Neural cell (in vitro differentiated cells): ENCODE data around the gene SLC16A3. TPM values are rescaled to one million over a fixed set of nuclear protein-coding genes. Genes with fewer than 3 reads are reported as not detected.

Experiments
- H2AFZ ChIP-seq: fragments of 200-600, 300-800 bp; sonication (generic), shearing (Covaris generic); 2 replicates; pipeline ENCODE4 v1.6.0; 2014; ENCODE audit warnings: low read depth, mild to moderate bottlenecking, antibody characterized with exemption, low read length, moderate library complexity
- H3F3A ChIP-seq: fragments of 200-600 bp; shearing (Covaris generic); 2 replicates; pipeline ENCODE4 v1.6.1; 2016; ENCODE audit warnings: mild to moderate bottlenecking, moderate library complexity, mixed read lengths, antibody characterized with exemption, low read length; ENCODE audit not compliant: insufficient read depth, poor library complexity, severe bottlenecking
- H3K27ac ChIP-seq: fragments of 200-600, 300-800 bp; sonication (generic), shearing (Covaris generic); 2 replicates; pipeline ENCODE4 v1.5.1; 2014; ENCODE audit warnings: mild to moderate bottlenecking, low read length, moderate library complexity
- H3K27me3 ChIP-seq: fragments of 300-800, 200-600 bp; sonication (generic), shearing (Covaris generic); 2 replicates; pipeline ENCODE4 v1.6.0; 2014; ENCODE audit warnings: mild to moderate bottlenecking, low read depth, low read length, moderate library complexity; ENCODE audit not compliant: insufficient read depth
- H3K36me3 ChIP-seq: fragments of 300-800, 200-600 bp; sonication (generic), shearing (Covaris generic); 2 replicates; pipeline ENCODE4 v1.5.1; 2014; ENCODE audit warnings: mild to moderate bottlenecking, antibody characterized with exemption, low read length, moderate library complexity; ENCODE audit not compliant: insufficient read depth
- H3K4me2 ChIP-seq: fragments of 300-800, 200-600 bp; sonication (generic), shearing (Covaris generic); 2 replicates; pipeline ENCODE4 v1.6.0; 2014; ENCODE audit warnings: mild to moderate bottlenecking, low read length
- H3K4me3 ChIP-seq: fragments of 300-800, 200-600 bp; sonication (generic), shearing (Covaris generic); 2 replicates; pipeline ENCODE4 v1.5.1; 2014; ENCODE audit warnings: mild to moderate bottlenecking, low read length, moderate library complexity
- H3K79me2 ChIP-seq: fragments of 200-600 bp; shearing (Covaris generic); replicated peaks from 2 replicates; pipeline ENCODE4 v1.6.0; 2014; ENCODE audit warnings: mild to moderate bottlenecking, low read length, moderate library complexity; ENCODE audit not compliant: insufficient read depth
- H3K9ac ChIP-seq: fragments of 300-800, 200-600 bp; sonication (generic), shearing (Covaris generic); 2 replicates; pipeline ENCODE4 v1.6.1; 2016; ENCODE audit warnings: mild to moderate bottlenecking, low read length, mixed read lengths
- H3K9me2 ChIP-seq: fragments of 200-600 bp; shearing (Covaris generic); 2 replicates; pipeline ENCODE4 v1.6.1; 2016; ENCODE audit warnings: mild to moderate bottlenecking, low read length, mixed read lengths; ENCODE audit not compliant: insufficient read depth
- H3K9me3 ChIP-seq: fragments of 200-600, 300-800 bp; sonication (generic), shearing (Covaris generic); 2 replicates; pipeline ENCODE4 v1.6.1; 2016; ENCODE audit warnings: mild to moderate bottlenecking, mixed run types, low read length, moderate library complexity, mixed read lengths
- H4K20me1 ChIP-seq: fragments of 200-600 bp; shearing (Covaris generic); 2 replicates; pipeline ENCODE4 v1.6.1; 2016; ENCODE audit warnings: mild to moderate bottlenecking, mixed run types; ENCODE audit not compliant: insufficient read depth
- EP300 ChIP-seq: fragments of 450-650 bp; conservative IDR thresholded peaks from 2 replicates; pipeline ENCODE4 v1.6.1; 2014; ENCODE audit warnings: antibody characterized with exemption, mild to moderate bottlenecking, moderate library complexity; ENCODE audit not compliant: poor library complexity, severe bottlenecking
- EZH2 ChIP-seq: fragments of 200-600, 300-800 bp; shearing (Covaris generic), sonication (generic); IDR thresholded peaks from 2 replicates; pipeline ENCODE4 v1.6.1; 2014; ENCODE audit warnings: antibody characterized with exemption, low read length, borderline replicate concordance, mild to moderate bottlenecking; ENCODE audit not compliant: insufficient read depth, poor library complexity, severe bottlenecking
- MXI1 ChIP-seq: fragments of 450-650 bp; conservative IDR thresholded peaks from 2 replicates; pipeline ENCODE4 v1.6.1; 2014; ENCODE audit warnings: antibody characterized with exemption, mild to moderate bottlenecking; ENCODE audit not compliant: poor library complexity, severe bottlenecking
- POLR2AphosphoS5 ChIP-seq: IDR thresholded peaks from 2 replicates; pipeline ENCODE4 v1.6.1; 2012
- RAD21 ChIP-seq: fragments of 450-650 bp; conservative IDR thresholded peaks from 2 replicates; pipeline ENCODE4 v1.6.1; 2014; ENCODE audit warnings: antibody characterized with exemption, mild to moderate bottlenecking, moderate library complexity
- REST ChIP-seq: IDR thresholded peaks from 2 replicates; pipeline ENCODE4 v1.6.1; 2012; ENCODE audit warnings: borderline replicate concordance
- SMC3 ChIP-seq: fragments of 450-650 bp; conservative IDR thresholded peaks from 2 replicates; pipeline ENCODE4 v1.6.1; 2014; ENCODE audit warnings: antibody characterized with exemption, mild to moderate bottlenecking, moderate library complexity; ENCODE audit not compliant: poor library complexity
- TAF1 ChIP-seq: IDR thresholded peaks from 2 replicates; pipeline ENCODE4 v1.6.1; 2012; ENCODE audit warnings: low read depth
- polyA plus RNA-seq: library from polyadenylated mRNA; depleted of rRNA; stranded (reverse); fragments of >200 nt; gene quantifications from 2 replicates; pipeline ENCODE4 v1.2.3, GENCODE V29; 2014
- TF ChIP-seq, protein P1 (sequence below): fragments of 450-650 bp; IDR thresholded peaks from 2 replicates; pipeline ENCODE4 v1.5.1; 2014; ENCODE audit warnings: antibody characterized with exemption, mild to moderate bottlenecking, moderate library complexity; ENCODE audit not compliant: poor library complexity, severe bottlenecking

Gene SLC16A3
- polyA plus RNA-seq, 1 donor from 2014 or later = 0.56 TPM

DNA sequence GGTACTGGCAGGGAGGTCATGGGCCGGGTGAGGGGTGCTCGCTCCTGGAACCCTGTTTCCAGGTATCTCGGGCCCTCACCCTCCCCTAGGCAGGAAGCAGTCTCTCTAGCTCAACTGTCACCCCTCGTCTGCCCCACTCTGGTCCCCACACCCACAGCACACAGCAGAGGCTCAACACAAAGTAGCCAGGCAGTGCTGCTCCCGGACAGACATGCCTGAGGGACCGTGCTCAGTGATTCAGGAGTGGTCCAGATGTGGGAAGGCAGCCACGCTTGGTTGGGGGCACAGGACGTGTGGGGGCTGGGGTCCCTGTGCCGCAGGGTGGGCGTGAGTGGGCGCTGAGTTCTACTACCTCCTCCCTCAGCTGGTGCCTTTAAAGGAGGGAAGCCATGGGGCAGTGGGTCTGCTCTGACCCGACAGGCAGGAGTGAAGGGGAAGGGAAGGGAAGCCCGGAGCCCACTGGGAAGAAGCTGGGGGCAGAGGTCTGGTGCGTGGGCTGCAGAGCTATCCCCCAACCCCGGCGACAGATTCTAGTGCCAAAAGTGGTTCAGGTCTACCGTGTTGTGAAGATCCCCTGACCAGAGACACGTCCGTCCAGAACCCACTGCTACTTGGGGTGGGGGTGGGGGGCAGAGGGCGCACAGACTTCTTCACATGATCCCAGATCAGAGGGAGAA is 11.8 kb downstream of the SLC16A3 start:
- Histone ChIP-seq H3K4me2 (no peak overlapping the region), H3K9me3 (no peaks in the 10 kb centered on the region), H3K9ac (no peak overlapping the region), H3K4me3 (no peak overlapping the region), H3K9me2 (no peaks in the 10 kb centered on the region), H3K27me3 (no peaks in the 10 kb centered on the region), H3K27ac (no peak overlapping the region), H4K20me1 (peaks cover 6% of the 10 kb centered on the region), H3K79me2 (no peaks in the 10 kb centered on the region), H3F3A (no peaks in the 10 kb centered on the region), H3K36me3 (no peaks in the 10 kb centered on the region), H2AFZ (no peak overlapping the region)
- TF ChIP-seq EZH2 = no peak

GRCh38 chr17:82241183-82241925 is 12.5 kb downstream of the SLC16A3 start:
- no peak overlapping the region for H3K4me3 ChIP-seq
- H4K20me1 ChIP-seq = peaks cover 8% of the 10 kb centered on the region
- H3F3A ChIP-seq = no peaks in the 10 kb centered on the region
- H3K27me3 ChIP-seq = no peaks in the 10 kb centered on the region
- H3K9me2 ChIP-seq = no peaks in the 10 kb centered on the region
- H3K79me2 ChIP-seq = no peaks in the 10 kb centered on the region
- no peak overlapping the region for H3K4me2 ChIP-seq
- no peak overlapping the region for H3K9ac ChIP-seq
- no peak overlapping the region for H3K27ac ChIP-seq
- no peaks in the 10 kb centered on the region for H3K36me3 ChIP-seq
- TF ChIP-seq REST = no peak
- TF ChIP-seq TAF1 = no peak
- TF ChIP-seq POLR2AphosphoS5 = no peak
- TF ChIP-seq, protein P1, sequence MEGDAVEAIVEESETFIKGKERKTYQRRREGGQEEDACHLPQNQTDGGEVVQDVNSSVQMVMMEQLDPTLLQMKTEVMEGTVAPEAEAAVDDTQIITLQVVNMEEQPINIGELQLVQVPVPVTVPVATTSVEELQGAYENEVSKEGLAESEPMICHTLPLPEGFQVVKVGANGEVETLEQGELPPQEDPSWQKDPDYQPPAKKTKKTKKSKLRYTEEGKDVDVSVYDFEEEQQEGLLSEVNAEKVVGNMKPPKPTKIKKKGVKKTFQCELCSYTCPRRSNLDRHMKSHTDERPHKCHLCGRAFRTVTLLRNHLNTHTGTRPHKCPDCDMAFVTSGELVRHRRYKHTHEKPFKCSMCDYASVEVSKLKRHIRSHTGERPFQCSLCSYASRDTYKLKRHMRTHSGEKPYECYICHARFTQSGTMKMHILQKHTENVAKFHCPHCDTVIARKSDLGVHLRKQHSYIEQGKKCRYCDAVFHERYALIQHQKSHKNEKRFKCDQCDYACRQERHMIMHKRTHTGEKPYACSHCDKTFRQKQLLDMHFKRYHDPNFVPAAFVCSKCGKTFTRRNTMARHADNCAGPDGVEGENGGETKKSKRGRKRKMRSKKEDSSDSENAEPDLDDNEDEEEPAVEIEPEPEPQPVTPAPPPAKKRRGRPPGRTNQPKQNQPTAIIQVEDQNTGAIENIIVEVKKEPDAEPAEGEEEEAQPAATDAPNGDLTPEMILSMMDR = no peak
- TF ChIP-seq EZH2 = no peak
- TF ChIP-seq RAD21 = no peak
- no peak for TF ChIP-seq MXI1
- no peak for TF ChIP-seq EP300
- no peak for TF ChIP-seq SMC3
- no peak overlapping the region for H2AFZ ChIP-seq
- H3K9me3 ChIP-seq = no peaks in the 10 kb centered on the region
